Choroid plexus epithelial cell (primary cell): ENCODE measurements around the gene RBM19.

Experiments
- DNase-seq: peaks from one replicate; pipeline ENCODE4 v3.0.0-alpha.2; 2010; ENCODE audit warnings: low read depth
- H3K4me3 ChIP-seq: 2 replicates; pipeline ENCODE4 v1.5.1; 2011; ENCODE audit warnings: low read depth, mild to moderate bottlenecking, control low read depth, low read length, moderate library complexity
- CTCF ChIP-seq: conservative IDR thresholded peaks from 2 replicates; pipeline ENCODE4 v1.5.1; 2011; ENCODE audit warnings: low read depth, mild to moderate bottlenecking, control low read depth, inconsistent platforms, low read length, moderate library complexity

RBM19 gene

GRCh38 chr12:113987261-113988063 is 21.3 kb upstream of the RBM19 start:
- DNase-seq = no peak
- H3K4me3 ChIP-seq = no peak overlapping the region
- no peak for TF ChIP-seq CTCF

- no peak overlapping the region for H3K4me3 ChIP-seq
- no peak for DNase-seq
- TF ChIP-seq CTCF = no peak
These were observed 18.3 kb upstream of the RBM19 start for GRCh38 chr12:113984464-113984863.

DNA sequence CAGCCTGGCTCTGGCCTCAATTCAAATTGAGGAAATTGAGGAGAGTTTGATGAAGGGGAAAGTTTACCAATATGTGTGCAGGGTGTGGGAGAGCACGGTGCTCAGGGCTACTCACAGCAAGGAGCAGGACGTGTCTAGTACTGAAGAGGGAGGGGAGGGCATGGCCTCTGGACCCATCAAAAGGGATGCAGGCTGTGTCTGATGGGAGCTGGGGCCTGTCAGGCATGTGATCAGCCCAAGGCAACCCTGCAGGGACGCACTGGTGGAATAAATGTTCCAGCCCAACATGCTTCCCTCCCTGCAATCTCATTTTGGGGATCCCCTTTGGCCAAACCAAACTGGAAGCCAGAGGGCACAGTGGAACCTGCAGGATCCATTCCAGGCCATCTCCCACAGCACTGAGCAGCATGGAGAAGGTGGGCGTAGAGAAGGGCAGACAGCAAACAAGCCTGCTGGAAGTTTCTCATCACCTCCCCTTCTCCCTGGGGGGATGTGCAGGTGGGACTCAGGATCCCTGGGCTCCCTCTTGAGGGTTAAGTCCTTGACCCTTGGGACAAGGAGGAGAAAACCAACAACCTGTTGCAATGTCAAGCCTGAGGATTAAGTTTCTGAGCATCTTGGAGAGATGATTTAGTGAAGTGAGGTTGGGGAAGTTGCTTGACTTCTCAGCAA is 17.8 kb upstream of the RBM19 start:
- no peak for DNase-seq
- H3K4me3 ChIP-seq = no peak overlapping the region
- TF ChIP-seq CTCF = no peak

DNA sequence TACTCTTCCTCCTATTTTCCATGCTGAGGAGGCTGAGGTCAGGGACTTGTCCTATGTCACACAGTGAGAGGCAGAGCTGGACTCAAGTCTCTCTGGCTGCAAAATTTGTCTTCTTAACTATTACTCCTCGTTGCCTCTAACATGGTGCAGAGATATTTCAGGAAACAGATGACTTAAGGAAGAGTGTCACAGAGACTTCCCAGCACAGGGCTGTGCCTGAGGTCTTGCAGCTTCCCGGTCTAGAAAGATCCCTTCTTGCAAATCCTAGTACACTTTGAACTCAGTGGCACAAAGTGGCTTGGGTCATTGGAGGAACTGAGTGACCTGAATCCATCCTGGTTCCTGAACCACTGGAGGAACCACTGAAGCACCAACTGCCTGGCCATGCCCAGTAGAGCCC is 17.1 kb upstream of the RBM19 start:
- no peak for TF ChIP-seq CTCF

GRCh38 chr12:113981876-113982275 is 15.8 kb upstream of the RBM19 start:
- no peak overlapping the region for H3K4me3 ChIP-seq
- DNase-seq = no peak
- no peak for TF ChIP-seq CTCF

More for the DNA sequence above, 17.1 kb upstream of the RBM19 start:
- no peak for DNase-seq
- H3K4me3 ChIP-seq = no peak overlapping the region

GRCh38 chr12:113980537-113981337 is 14.6 kb upstream of the RBM19 start:
- H3K4me3 ChIP-seq = no peak overlapping the region
- peak; percentile 98 for TF ChIP-seq CTCF
- peak; percentile 85 for DNase-seq
